MM.1S (cell line): ENCODE measurements around the gene KDSR.

ENCODE experiments used
- DNase-seq: peaks from one replicate; pipeline ENCODE4 v3.0.0-alpha.2; 2015
- H2AFZ ChIP-seq: fragments of 300-600 bp; sonication (generic); 2 replicates; pipeline ENCODE4 v1.6.0; 2016; ENCODE audit warnings: antibody characterized with exemption, low read length
- H3F3A ChIP-seq: fragments of 300-600 bp; sonication (generic); 2 replicates; pipeline ENCODE4 v1.6.1; 2016; ENCODE audit warnings: mild to moderate bottlenecking, antibody characterized with exemption, low read length, moderate library complexity, mixed read lengths; ENCODE audit not compliant: insufficient read depth
- H3K27ac ChIP-seq: fragments of 300-600 bp; sonication (generic); 2 replicates; pipeline ENCODE4 v1.5.1; 2016; ENCODE audit warnings: mild to moderate bottlenecking, low read length
- H3K27me3 ChIP-seq: fragments of 300-600 bp; sonication (generic); replicated peaks from 2 replicates; pipeline ENCODE4 v1.6.0; 2016; ENCODE audit warnings: low read length; ENCODE audit not compliant: insufficient read depth
- H3K36me3 ChIP-seq: fragments of 300-600 bp; sonication (generic); replicated peaks from 2 replicates; pipeline ENCODE4 v1.6.1; 2016; ENCODE audit warnings: mild to moderate bottlenecking, low read length, mixed read lengths; ENCODE audit not compliant: insufficient read depth
- H3K4me1 ChIP-seq: fragments of 300-600 bp; sonication (generic); 2 replicates; pipeline ENCODE4 v1.6.1; 2016; ENCODE audit warnings: low read length, mixed read lengths
- H3K4me2 ChIP-seq: fragments of 300-600 bp; sonication (generic); 2 replicates; pipeline ENCODE4 v1.6.0; 2016; ENCODE audit warnings: low read depth, low read length
- H3K4me3 ChIP-seq: fragments of 300-600 bp; sonication (generic); 2 replicates; pipeline ENCODE4 v1.5.1; 2016; ENCODE audit warnings: low read length, mixed read lengths
- H3K79me2 ChIP-seq: fragments of 300-600 bp; sonication (generic); 2 replicates; pipeline ENCODE4 v1.6.1; 2016; ENCODE audit warnings: mixed run types, low read length, mixed read lengths
- H3K9ac ChIP-seq: fragments of 300-600 bp; sonication (generic); 2 replicates; pipeline ENCODE4 v1.6.1; 2016; ENCODE audit warnings: low read length, mixed read lengths
- H3K9me2 ChIP-seq: fragments of 300-600 bp; sonication (generic); replicated peaks from 2 replicates; pipeline ENCODE4 v1.6.1; 2016; ENCODE audit warnings: mild to moderate bottlenecking, low read length, mixed read lengths; ENCODE audit not compliant: insufficient read depth
- H3K9me3 ChIP-seq: fragments of 300-600 bp; sonication (generic); replicated peaks from 2 replicates; pipeline ENCODE4 v1.6.1; 2016; ENCODE audit warnings: mild to moderate bottlenecking, low read length, mixed read lengths; ENCODE audit not compliant: insufficient read depth
- H4K20me1 ChIP-seq: fragments of 300-600 bp; sonication (generic); 2 replicates; pipeline ENCODE4 v1.6.1; 2016; ENCODE audit warnings: mild to moderate bottlenecking, low read length, moderate library complexity, mixed read lengths; ENCODE audit not compliant: insufficient read depth
- CTCF ChIP-seq: fragments of 300-600 bp; sonication (generic); IDR thresholded peaks from 2 replicates; pipeline ENCODE4 v1.5.1; 2016; ENCODE audit warnings: antibody characterized with exemption, low read length, mixed read lengths
- EZH2 ChIP-seq: fragments of 300-600 bp; sonication (generic); optimal IDR thresholded peaks from 2 replicates; pipeline ENCODE3; 2017; ENCODE audit warnings: low read depth, mild to moderate bottlenecking, antibody characterized with exemption, low read length, mixed read lengths
- EZH2phosphoT487 ChIP-seq: fragments of 300-600 bp; sonication (generic); IDR thresholded peaks from 2 replicates; pipeline ENCODE4 v1.6.1; 2018; ENCODE audit warnings: antibody characterized with exemption, low read length

The KDSR gene

GRCh38 chr18:63329431-63330145 is 37.4 kb downstream of the KDSR start:
- Histone ChIP-seq H3K27me3 (no peaks in the 10 kb centered on the region), H2AFZ (no peak overlapping the region), H3K36me3 (no peaks in the 10 kb centered on the region), H3F3A (no peaks in the 10 kb centered on the region), H3K4me2 (no peak overlapping the region), H3K9me3 (no peaks in the 10 kb centered on the region), H3K27ac (no peak overlapping the region), H3K9ac (no peak overlapping the region), H4K20me1 (no peaks in the 10 kb centered on the region), H3K79me2 (no peaks in the 10 kb centered on the region), H3K9me2 (no peaks in the 10 kb centered on the region), H3K4me1 (no peaks in the 10 kb centered on the region), H3K4me3 (no peak overlapping the region)
- TF ChIP-seq CTCF: no peak
- no peak for TF ChIP-seq EZH2
- TF ChIP-seq EZH2phosphoT487: no peak
- DNase-seq: no peak

GRCh38 chr18:63326011-63326410 is 41.0 kb downstream of the KDSR start:
- Histone ChIP-seq H3K27me3 (no peaks in the 10 kb centered on the region), H3K4me1 (peaks cover 5% of the 10 kb centered on the region; the same call in 1 of the 2 replicates), H3F3A (peaks cover 10% of the 10 kb centered on the region), H3K27ac (no peak overlapping the region), H2AFZ (no peak overlapping the region), H3K4me2 (no peak overlapping the region), H3K4me3 (no peak overlapping the region), H3K79me2 (no peaks in the 10 kb centered on the region), H4K20me1 (no peaks in the 10 kb centered on the region), H3K9me3 (no peaks in the 10 kb centered on the region), H3K36me3 (no peaks in the 10 kb centered on the region), H3K9me2 (no peaks in the 10 kb centered on the region), H3K9ac (no peak overlapping the region)
- no peak for TF ChIP-seq EZH2phosphoT487
- TF ChIP-seq CTCF: no peak
- no peak for TF ChIP-seq EZH2
- DNase-seq: no peak

- Histone ChIP-seq H3K9me2 (no peaks in the 10 kb centered on the region), H4K20me1 (no peaks in the 10 kb centered on the region), H3K4me1 (peaks cover 5% of the 10 kb centered on the region; the same call in 1 of the 2 replicates), H3K4me2 (no peak overlapping the region), H3K4me3 (no peak overlapping the region), H3K9me3 (no peaks in the 10 kb centered on the region), H2AFZ (no peak overlapping the region), H3K36me3 (no peaks in the 10 kb centered on the region), H3K79me2 (no peaks in the 10 kb centered on the region), H3K27me3 (no peaks in the 10 kb centered on the region), H3F3A (peaks cover 12% of the 10 kb centered on the region), H3K27ac (no peak overlapping the region), H3K9ac (no peak overlapping the region)
- TF ChIP-seq CTCF (no peak), EZH2phosphoT487 (no peak), EZH2 (no peak)
- no peak for DNase-seq
Measured at GRCh38 chr18:63325086-63325686, 41.8 kb downstream of the KDSR start.
